Jurkat, Clone E6-1 (cell line): Measurements from ENCODE around the gene CALN1.
"Not testable (repeated sequence)": the region's sequence is repeated elsewhere in the genome, so short reads cannot be mapped to it uniquely, and the experiment has no call there.

Experiments used
- DNase-seq: peaks from one replicate; pipeline ENCODE4 v3.0.0-alpha.2; 2011; ENCODE audit warnings: low read depth, low spot score
- H3K4me3 ChIP-seq: 2 replicates; pipeline ENCODE4 v1.5.1; 2011; ENCODE audit warnings: mild to moderate bottlenecking, low read length, control low read depth, moderate library complexity

Gene CALN1

DNA sequence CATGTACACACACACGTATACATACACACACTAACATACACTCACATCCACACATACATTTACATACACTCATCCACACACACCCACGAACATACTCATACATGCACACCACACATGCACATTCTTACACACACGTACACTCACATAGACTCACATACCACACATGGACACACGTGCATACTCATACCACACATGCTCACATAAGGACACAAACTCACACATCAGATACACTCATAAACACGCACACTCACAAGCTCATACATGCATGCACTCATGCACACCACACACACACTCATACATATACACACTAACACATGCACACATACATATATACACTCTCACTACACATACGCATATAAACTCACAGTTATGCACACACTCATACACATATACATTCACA is 1.2 kb upstream of the CALN1 start:
- H3K4me3 ChIP-seq = no peak overlapping the region
- no peak for DNase-seq

DNA sequence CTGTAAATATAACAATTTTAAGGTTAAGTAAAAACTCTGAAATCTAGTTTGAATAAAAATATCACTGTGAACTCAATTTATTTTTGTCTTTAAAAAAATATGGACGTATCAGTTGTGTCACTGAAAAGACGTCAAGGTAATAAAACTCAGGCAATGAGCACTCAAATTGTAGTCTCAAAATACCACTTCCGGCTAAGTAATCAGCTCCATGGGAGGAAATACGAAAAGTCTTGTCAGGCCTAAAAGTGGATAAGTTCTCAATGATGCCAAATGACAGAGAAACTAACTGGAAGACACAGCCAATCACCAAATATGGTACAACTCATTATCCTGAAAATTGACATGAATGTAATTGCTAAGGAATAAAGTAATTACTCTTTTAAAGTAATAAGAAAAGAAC is 719 bp downstream of the CALN1 start:
- DNase-seq = no peak
- H3K4me3 ChIP-seq = no peak overlapping the region

DNA sequence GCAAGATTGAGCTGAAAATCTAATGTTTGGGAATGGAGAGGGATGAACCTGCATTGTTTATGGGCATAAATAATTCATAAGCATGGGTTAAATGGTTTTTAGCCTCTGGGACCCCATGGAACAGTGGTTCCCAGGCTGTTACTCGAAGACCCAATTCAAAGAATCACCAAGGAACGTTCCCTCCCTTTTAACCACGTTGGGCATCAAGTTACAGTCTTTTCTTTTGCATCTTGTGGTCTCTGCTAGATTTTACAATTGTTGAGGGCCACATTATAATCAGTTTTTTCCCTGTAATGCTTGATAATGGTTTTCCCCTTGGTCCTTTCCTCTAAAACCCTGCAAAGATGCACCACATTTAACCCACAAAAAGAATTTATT is 2.5 kb downstream of the CALN1 start:
- DNase-seq = no peak
- no peak overlapping the region for H3K4me3 ChIP-seq

DNA sequence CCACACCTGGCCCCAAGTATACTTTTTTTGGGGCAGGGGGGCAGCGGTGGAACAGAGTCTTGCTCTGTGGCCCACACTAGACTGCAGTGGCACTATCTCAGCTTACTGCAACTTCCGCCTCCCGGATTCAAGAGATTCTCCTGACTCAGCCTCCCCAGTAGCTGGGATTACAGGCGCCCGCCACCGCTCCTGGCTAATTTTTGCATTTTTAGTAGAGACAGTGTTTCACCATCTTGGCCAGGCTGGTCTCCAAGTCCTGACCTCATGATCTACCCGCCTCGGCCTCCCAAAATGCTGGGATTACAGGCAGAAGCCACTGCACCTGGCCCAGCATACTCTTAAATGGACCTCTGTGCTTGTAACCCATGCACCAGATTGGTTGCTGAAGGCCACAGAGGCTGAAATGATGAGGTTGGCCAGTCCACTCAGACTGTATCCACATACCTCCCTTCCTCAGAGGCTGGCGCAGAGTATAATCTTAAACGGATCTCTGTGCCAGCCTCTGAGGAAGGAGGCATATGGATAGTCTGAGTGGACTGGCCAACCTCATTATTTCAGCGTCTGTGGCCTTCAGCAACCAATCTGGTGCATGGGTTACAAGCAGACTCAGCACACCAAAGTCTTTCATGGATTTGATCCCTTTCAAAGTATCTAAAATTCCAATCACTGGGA is 3.0 kb downstream of the CALN1 start:
- H3K4me3 ChIP-seq = no peak overlapping the region
- DNase-seq = no peak

DNA sequence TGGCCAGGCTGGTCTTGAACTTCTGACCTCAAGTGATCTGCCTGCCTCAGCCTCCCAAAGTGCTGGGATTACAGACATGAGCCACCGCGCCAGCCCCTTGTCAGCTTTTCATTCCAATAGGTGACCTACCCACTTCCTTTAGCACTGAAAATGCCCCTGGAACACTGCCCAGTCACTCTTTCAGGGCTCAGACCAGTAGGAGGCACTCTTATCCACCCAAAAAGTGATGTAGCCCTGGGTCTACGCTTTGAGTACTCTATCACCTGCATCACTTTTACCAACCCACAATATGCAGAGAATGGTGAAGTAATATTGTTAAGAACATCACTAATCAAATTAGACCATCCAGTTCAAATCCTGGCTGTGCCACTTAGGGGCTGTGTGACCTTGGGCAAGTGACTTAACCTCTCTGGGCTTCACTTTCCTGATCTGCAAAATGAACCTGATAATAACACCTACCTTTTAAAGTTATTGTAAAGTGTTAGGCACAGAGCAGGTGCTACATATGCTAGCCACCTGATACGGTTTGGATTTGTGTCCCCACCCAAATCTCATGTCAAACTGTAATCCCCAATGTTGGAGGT is 5.2 kb downstream of the CALN1 start:
- DNase-seq = no peak
- H3K4me3 ChIP-seq = no peak overlapping the region

DNA sequence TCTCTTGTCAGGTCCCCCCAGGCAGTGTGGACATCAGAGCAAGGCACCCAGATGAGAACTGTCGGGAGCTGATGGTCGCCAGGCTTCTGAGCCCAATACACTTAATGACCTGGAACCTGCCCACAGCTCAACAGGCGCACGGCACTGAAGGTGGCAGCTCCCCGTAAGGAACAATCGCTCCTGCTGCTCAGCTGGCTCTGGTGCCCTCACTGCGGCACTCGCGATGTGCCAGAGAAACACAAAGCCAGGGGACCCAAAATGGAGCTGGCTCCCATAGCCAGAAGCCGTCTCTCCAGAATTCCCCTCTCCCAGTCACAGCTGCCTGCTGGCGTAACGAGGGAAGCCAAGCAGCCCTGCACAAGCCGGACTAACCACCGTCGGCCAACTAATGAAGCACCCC is 6.3 kb downstream of the CALN1 start:
- no peak overlapping the region for H3K4me3 ChIP-seq
- DNase-seq = no peak

DNA sequence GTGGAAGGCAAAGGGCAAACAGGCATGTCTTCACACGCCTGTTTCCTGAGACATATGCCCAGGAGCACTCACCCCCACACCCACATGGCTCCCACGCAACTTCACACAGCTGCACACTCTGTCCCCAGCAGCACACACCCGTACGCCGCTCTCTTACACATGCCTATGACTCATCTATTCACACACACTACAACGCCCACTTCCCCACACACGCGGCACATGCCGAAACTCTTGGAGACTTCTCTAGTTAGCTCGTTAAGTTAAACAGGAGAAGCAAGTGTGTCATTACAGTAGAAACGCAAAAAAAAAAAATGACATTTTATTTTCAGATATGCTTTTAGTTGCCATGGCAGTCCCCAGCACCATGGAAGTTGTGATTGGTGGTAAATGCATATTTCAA is 6.7 kb downstream of the CALN1 start:
- no peak overlapping the region for H3K4me3 ChIP-seq
- no peak for DNase-seq

DNA sequence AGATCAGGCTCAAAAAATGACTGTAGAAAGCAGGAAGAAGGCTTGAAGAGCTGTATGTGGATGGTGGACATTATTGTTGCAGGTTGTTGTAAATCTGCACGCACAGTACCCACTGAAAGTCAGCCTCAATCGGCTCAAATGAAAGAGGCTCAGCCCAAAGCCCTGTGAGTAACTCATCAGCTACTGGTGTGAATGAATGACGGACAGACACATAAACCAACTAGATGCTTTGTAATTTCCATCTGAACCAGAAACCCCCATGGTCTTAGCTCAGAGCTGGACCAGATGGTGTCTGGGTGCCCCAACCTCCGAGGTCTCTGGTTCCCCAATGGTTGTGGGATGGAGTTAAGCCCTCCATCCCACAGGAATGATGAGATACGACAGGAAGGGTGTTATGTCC is 7.4 kb downstream of the CALN1 start:
- DNase-seq = no peak
- H3K4me3 ChIP-seq = no peak overlapping the region

DNA sequence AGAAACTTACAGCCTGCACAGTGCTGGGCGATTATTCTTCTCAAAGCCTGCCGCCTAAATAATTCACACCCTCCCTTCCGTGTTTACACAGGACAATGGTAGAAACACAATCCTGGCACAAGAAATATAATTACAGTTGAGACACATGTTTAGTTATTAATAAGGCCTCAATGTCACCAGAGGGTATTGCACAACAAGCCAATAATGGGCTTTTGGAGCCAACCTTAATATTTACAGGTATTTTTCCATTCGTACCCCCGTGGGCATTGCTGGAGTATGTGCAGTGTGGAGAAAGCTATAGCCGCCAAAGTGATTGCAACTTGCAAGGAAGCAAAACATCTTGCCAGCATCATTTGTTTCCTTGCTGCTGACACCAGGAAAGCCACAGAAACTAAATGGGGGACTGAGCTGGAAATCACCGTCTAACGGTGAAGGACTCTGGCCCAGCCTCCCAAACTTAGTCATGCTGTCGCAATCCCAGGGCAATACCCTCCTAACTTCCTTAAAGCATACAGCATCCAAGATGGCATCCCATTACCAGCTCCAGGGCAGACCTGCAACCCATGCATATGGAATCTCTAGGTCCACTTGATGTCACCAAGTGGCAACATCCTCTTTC is 8.6 kb downstream of the CALN1 start:
- no peak for DNase-seq
- H3K4me3 ChIP-seq = no peak overlapping the region

DNA sequence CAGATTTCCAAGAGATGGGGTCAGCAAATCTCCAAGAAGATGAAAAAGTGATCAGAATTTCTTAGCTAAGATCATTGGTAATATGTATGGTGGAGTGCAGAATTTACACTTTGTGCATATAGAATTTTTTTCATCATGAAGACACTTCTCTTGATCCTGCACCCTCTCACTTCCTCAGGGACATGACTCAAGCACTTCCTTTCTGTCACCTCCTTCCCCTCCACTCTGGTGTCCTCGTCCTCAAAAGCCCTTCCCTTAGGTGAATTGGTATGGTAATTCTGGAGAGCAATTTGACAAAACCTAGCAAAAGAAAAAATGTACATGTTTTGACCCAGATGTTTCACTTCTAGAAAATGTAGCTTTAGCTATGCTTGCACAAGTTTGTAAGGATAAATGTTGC is 18.1 kb downstream of the CALN1 start:
- no peak for DNase-seq
- H3K4me3 ChIP-seq = no peak overlapping the region

DNA sequence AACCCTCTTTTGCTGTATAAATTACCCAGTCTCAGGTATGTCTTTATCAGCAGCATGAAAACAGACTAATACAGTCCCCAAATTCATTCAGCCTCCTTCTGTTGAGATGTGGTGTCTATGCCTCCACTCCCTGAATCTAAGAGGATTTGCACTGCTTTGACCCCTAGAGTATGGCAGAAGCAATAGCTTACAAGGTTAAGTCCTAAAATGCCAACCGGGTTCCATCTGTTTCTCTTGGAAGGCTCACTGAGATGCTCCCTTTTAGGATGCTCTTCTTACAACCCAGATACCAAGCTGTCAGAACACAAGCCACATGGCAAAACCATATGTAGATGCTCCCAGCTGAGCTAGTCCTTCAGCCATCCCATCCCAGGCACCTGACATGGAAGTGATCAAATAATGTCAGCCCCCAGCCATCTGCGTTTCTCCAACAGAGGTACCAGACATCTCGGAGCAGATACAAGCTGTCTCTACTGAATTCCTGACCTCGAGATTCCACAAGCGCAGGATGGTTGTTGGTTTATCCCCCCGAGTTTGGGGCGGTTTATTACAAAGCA is 20.2 kb downstream of the CALN1 start:
- DNase-seq = no peak
- no peak overlapping the region for H3K4me3 ChIP-seq

DNA sequence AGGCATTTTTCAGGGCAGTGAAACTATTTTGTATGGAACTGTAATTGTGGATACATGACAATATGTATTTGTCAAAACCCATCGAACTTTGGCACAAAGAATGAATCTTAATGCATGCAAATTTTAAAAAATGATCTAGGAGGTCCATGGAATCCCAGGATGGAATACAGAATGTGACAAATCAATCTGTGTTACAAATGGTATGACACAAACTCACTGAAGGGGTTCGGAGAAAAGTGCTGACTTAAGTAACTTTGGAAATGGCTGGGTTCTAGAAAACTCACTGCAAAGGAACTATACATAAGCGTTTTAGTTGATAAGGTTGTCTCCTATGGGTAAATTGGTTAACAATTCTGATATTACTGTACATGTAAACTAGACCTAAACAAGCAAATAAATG is 26.0 kb downstream of the CALN1 start:
- no peak overlapping the region for H3K4me3 ChIP-seq
- no peak for DNase-seq

DNA sequence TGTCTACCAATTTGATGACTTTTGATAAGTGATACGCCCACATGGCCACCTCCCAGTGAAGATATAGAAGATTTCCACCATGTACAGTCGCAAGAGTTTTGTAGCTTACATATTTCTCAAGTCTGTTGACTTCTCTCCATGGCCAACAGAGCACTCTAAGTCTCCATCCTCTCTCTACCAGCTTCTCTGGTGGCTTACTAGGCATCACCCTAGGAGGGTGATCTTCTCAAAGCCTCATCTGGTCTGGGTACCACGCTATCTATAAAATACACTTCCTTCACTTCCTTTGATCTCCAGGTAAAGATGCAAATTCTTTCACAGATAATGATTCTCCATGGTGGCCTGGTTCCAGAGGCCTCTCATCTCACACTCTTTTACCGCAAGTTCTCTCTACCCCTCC is 49.9 kb downstream of the CALN1 start:
- DNase-seq = no peak
- H3K4me3 ChIP-seq = no peak overlapping the region

DNA sequence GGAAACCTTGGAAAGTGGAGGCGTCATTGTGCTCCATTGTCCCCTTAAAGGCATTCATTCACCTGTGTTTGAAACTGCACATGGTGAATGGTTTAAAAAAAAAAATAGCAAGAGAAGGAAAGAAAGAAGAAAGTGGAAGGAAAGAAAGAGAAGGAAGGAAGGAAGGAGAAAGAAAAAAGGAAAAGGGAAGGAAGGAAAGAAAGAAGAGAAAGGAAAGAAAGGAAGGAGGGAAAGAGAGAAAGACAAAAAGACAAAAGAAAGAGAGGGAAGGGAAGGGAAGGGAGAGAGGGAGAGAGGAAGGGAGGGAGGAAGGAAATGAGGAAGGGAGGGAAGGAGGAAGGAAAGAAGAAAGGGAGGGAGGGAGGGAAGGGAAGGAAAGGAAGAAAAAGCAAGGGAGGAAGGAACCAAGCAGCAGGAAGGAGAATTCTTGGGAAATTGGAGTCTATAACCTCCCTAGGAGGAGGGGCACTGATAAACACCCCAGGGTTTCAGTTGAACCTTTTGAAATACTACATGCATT is 66.9 kb downstream of the CALN1 start:
- H3K4me3 ChIP-seq = no peak overlapping the region
- no peak for DNase-seq

DNA sequence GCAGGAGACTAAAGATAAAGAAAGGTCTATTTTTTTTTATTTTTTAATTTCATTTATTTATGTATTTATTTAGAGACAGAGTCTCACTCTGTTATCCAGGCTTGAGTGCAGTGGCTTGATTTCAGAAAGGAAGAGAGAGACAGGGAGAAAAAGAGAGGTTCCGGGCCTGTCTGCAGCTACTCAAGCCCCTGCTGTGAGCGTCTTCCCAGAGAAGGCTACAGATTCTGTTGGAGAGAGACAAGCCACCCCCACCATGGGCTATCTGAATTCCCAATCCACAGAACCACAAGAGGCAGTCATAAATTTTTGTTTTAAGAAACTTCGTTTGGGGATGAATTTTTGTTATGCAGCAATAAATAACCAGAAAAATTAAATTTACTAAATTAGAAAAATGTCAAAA is 68.1 kb downstream of the CALN1 start:
- DNase-seq = no peak
- H3K4me3 ChIP-seq = no peak overlapping the region

DNA sequence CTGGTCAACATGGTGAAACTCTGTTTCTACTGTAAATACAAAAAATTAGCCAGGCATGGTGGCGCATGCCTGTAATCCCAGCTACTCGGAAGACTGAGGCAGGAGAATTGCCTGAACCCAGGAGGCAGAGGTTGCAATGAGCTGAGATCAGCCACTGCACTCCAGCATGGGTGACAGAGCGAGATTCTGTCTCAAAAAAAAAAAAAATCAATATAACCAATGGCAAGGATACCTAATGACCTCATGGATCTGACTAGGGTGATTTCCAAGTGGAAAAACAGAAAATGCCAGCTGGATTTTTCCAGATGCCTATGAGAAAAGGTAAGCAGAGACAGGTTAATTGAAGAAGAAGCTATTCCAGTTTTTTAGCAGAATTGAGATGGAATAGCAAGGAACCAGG is 68.8 kb downstream of the CALN1 start:
- not testable (repeated sequence) for DNase-seq, H3K4me3 ChIP-seq

DNA sequence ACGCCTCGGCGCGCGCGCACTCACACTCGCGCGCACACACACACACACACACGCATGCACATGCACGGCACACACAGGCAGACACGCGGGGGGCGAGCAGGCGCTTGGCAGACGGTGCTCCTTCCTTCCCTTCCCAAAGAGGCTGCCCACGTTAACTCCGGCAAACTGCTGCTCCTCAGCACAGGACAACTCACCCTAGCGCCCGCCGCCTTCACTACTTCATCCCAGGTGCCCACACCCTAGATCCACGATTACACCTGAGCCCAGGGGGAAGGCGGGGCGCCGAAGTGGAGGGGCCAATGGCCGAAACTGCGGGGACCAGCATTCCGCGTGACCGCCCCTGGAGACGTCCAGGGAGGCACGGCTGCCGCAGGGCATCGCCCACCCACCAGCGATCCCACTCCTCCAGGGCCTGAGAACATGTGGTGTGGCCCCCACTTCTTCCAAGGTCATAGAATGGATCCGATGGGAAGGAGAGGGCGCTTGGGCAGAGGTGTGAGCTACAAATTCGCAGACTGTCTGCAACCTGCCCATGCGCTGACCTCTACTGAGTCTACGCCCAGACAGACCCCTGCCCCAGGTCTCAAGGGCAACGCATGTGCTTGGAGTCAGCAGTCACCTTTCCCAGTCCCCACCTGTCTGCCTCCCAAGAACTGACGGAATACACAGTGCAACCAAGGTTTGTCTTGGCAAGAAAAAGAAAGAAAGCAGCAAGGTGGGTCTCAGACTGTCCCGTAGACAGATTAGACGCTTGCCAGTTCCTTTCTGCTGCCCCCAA is 74.6 kb downstream of the CALN1 start:
- H3K4me3 ChIP-seq = no peak overlapping the region
- DNase-seq = no peak

DNA sequence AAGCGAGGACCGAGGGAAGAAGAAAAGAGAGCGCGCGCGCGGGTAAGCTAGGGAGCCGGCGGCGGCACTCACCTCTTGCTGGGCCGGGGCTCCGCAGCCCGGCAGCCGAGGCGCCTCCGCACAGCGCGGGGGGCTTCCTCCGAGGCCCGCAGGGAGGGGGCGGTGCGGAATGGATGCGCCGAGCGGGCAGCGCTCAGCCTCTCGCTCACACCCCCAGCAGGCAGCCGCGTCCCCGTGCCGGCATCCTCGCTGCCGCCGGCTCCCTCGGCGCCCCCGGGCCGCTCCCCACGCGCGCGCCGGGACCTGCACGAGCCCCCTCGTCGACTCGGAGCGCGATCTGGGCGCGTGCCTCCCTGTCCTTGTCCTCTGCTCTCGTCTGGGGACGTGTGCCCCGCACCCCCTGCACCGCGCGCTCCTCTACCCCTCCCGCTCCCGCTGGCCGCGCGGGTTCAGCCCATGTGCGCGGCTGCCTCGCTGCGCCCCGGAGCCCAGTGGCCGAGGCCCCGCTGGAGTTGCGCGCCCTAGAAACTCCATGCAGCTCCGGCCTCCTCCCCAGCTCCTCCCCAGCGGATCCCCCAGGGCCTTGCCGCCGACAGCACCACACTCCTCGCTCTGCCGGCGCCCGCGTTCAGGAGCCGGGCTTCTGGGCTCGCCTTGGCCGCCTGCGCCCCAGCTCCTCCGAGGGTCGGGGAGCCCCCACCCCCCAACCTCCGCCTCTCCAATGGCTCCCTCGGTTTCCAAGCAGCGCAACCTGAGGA is 75.3 kb downstream of the CALN1 start:
- no peak overlapping the region for H3K4me3 ChIP-seq
- no peak for DNase-seq

DNA sequence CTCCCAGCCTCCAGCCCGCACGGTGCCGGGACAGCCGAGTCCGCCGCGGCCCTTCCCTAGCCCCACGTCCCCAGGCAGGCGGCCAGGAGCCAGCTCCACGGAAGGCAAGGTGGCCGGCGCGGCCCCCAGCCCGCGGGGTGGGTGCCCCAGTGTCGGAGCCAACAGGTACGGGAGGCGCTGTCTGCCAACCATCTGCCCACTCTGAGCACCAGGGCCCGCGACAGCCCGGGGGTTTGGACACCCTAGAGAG is 75.8 kb downstream of the CALN1 start:
- DNase-seq = no peak
- no peak overlapping the region for H3K4me3 ChIP-seq
